ENCODE data around the gene ATP2B1. TPM values are rescaled to one million over a fixed set of nuclear protein-coding genes. Genes with fewer than 3 reads are reported as not detected.
A peak's percentile ranks its signal among the peaks of the same experiment; 100 is the strongest.

ATP2B1 gene
- polyA plus RNA-seq, 3 donors from 2014 or later: 15.6 to 29.5 (median 17.8) TPM

GRCh38 chr12:89733579-89734201 is 25.1 kb upstream of the ATP2B1 start:
- Mint-ChIP-seq H3K27me3 (ENCODE audit: low read depth in 3 of 3) (peaks cover 0 to 16% (median 6%) of the 10 kb centered on the region in 3 donors), H3K27ac (peak overlapping the region in 3 of 6 donors; percentile 19 to 42 (median 29)), H3K36me3 (peaks cover 0 to 11% (median 4%) of the 10 kb centered on the region in 3 donors), H3K4me3 (peak overlapping the region in 1 of 5 donors; percentile 52), H3K9me3 (peaks cover 0 to 3% (median 2%) of the 10 kb centered on the region in 6 donors), H3K4me1 (peaks cover 20 to 29% of the 10 kb centered on the region in 2 donors)
- peak; percentile 39 to 46 (median 45) for DNase-seq

DNA sequence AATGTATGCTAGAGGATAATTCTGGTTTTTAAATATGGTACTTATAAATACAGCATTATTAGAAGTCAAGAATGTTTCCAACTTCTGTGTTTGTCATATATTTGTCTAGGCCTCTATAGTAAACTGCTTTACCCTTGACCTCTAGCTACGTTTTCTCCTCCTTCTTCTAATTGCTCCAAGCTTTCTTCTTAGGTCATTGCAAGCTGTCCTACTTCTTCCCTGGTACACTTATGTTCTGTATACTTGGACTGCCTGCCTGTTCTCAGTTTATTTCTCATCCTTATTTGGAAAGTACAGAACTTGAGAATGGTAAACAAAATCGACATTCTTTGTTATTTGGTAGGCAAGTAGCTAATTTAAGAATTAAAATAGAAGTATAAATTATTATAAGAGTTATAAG is 23.9 kb upstream of the ATP2B1 start:
- Mint-ChIP-seq H3K4me1 (peaks cover 20 to 27% of the 10 kb centered on the region in 2 donors), H3K27me3 (ENCODE audit: low read depth in 3 of 3) (peaks cover 0 to 16% (median 8%) of the 10 kb centered on the region in 3 donors), H3K9me3 (no peaks in the 10 kb centered on the region), H3K36me3 (peaks cover 0 to 4% (median 2%) of the 10 kb centered on the region in 3 donors), H3K4me3 (no peak overlapping the region), H3K27ac (no peak overlapping the region)
- no peak for DNase-seq

DNA sequence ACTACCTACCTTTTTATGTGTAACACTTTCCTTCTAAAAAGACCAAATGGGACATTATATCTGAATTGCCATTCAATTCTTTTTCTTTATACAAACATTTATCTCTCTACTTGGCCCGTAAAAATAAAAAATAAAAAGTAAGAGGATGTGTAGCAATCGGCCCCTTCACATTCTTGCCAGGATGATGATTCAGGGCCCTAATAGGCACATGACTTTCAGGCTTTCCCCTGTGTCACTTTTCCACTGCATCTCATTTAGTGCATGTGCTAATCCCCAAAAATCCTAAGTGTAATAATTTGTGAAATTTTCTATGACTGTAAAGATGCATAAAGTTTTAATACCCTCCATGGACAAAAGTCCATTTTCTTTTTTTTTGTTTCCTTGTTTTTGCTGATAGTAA is 23.0 kb upstream of the ATP2B1 start:
- Mint-ChIP-seq H3K4me1 (peaks cover 13 to 19% of the 10 kb centered on the region in 2 donors), H3K36me3 (peaks cover 0 to 4% (median 0%) of the 10 kb centered on the region in 3 donors), H3K9me3 (no peaks in the 10 kb centered on the region), H3K27ac (no peak overlapping the region), H3K4me3 (no peak overlapping the region), H3K27me3 (ENCODE audit: low read depth in 3 of 3) (peaks cover 0 to 16% (median 8%) of the 10 kb centered on the region in 3 donors)
- DNase-seq: no peak

DNA sequence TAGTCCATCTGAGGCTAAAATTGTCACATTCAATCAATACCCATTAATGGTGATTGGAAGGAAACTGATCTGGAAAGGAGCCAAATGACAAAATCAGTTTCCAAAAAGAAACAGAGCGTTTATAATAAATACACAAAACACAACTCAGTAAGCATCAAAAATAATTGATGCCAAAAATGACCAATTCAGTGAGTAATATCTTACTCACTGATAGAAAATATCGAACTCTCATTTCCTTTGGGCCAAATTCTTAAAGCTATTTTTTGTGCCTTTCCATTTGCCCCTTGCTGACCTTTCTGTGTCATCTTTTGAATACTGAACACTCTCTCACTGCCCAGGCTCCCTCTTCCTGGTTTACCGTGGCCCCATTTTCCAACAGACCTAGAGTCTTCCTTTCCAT is 22.5 kb upstream of the ATP2B1 start:
- Mint-ChIP-seq H3K4me1 (peaks cover 10 to 15% of the 10 kb centered on the region in 2 donors), H3K9me3 (no peaks in the 10 kb centered on the region), H3K4me3 (no peak overlapping the region), H3K27ac (peak overlapping the region in 1 of 6 donors; percentile 17), H3K27me3 (ENCODE audit: low read depth in 3 of 3) (peaks cover 0 to 16% (median 7%) of the 10 kb centered on the region in 3 donors), H3K36me3 (peaks cover 0 to 4% (median 0%) of the 10 kb centered on the region in 3 donors)
- DNase-seq: no peak

GRCh38 chr12:89729946-89730459 is 21.4 kb upstream of the ATP2B1 start:
- H3K27me3 Mint-ChIP-seq (ENCODE audit: low read depth in 3 of 3): peaks cover 0 to 17% (median 1%) of the 10 kb centered on the region in 3 donors
- no peaks in the 10 kb centered on the region for H3K9me3 Mint-ChIP-seq
- no peak overlapping the region for H3K4me3 Mint-ChIP-seq
- H3K27ac Mint-ChIP-seq: peak overlapping the region in 1 of 6 donors; percentile 47
- peaks cover 9 to 13% of the 10 kb centered on the region in 2 donors for H3K4me1 Mint-ChIP-seq
- DNase-seq: no peak
- peaks cover 0 to 4% (median 0%) of the 10 kb centered on the region in 3 donors for H3K36me3 Mint-ChIP-seq

DNA sequence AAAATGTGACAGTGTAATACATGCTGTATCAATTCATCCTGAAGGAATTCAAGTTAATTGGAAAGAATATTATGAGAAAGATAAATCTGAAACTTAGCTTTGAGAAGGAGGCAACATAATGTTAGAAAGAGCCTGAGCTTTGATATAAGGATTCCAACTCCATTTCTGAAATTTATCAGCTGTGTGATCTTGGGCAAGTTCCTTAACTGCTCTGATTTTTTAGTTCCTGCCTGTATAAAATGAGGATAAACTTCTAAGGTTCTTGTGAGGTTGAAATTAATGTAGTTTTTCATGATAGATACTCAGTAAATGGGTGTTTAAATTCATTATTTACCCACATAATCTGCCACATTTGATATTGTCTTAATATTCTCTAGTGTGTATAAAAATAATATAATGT is 14.6 kb upstream of the ATP2B1 start:
- H3K9me3 Mint-ChIP-seq: no peaks in the 10 kb centered on the region
- no peak for DNase-seq
- no peak overlapping the region for H3K27ac Mint-ChIP-seq
- no peak overlapping the region for H3K4me3 Mint-ChIP-seq
- peaks cover 0 to 4% (median 0%) of the 10 kb centered on the region in 3 donors for H3K36me3 Mint-ChIP-seq
- H3K27me3 Mint-ChIP-seq (ENCODE audit: low read depth in 3 of 3): peaks cover 2 to 9% (median 2%) of the 10 kb centered on the region in 3 donors
- H3K4me1 Mint-ChIP-seq: no peaks in the 10 kb centered on the region

DNA sequence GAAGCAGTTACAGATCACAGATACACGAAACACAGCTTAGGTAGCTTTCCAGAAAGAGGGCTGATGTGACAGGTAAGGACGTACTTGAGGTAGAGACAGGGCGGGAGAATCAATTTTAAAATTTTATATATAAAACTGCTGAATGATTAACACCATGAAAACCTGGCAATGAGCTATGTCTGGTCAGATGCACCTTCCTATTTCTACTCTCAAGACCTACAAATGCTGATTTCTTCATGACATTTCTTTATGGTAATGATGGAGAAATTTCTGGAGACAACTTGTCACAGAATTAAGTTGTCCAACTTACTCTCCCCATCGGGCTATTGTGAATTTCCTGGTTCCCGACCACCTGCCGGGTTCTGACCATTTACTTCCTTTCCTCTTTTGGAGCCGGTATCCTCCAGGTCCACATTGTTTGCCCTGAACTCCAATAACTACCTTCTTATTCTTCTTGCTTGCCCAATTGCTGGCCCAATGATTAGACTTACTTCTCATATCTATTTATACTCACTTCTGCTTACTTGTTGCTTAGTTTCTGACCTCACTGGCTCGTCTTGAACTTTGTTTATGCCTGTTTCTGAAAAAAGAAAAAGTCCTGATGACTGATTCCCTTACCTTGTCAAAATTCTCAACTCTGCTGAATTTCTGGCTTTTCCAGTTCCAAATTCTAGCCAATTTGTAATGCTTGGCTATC is 12.8 kb upstream of the ATP2B1 start:
- Mint-ChIP-seq H3K27ac (no peak overlapping the region), H3K4me3 (no peak overlapping the region), H3K4me1 (no peaks in the 10 kb centered on the region), H3K27me3 (ENCODE audit: low read depth in 3 of 3) (peaks cover 2 to 11% (median 2%) of the 10 kb centered on the region in 3 donors), H3K9me3 (no peaks in the 10 kb centered on the region), H3K36me3 (peaks cover 0 to 4% (median 0%) of the 10 kb centered on the region in 3 donors)
- no peak for DNase-seq

DNA sequence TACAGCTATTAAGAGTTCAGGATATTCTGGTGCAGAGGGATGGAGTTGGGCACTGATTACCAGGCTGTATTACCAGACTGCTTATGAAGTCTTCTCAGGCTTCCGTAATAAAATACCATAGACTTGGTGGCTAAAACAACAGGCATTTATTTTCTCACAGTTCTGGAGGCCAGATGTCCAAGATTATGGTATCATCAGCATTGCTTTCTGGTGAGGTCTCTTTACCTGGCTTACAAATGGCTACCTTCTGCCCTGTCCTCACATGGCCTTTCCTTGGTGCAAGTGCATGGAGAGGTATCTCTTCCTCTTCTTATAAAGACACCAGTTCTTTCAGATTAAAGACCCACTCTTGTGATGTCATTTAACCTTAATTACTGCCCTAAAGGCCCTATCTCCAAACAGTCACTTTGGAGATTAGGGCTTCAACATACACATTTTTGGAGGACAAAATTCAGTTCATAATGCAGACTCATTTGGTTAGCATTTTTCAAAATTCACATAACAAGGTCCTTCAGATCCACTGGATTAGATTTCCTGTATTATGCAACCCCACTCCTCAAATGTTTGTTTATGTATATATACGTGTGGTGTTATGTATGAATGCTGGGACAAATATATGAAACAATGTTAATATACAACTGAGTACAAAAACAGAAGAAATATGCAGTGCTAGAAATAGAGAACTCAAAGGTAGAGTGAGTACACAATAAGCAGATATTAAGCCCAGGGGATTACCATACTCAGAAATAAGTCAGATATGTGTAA is 9.3 kb upstream of the ATP2B1 start:
- Mint-ChIP-seq H3K27ac (no peak overlapping the region), H3K36me3 (peaks cover 0 to 8% (median 7%) of the 10 kb centered on the region in 3 donors), H3K4me3 (no peak overlapping the region), H3K27me3 (ENCODE audit: low read depth in 3 of 3) (peaks cover 5% of the 10 kb centered on the region in 3 donors), H3K4me1 (no peaks in the 10 kb centered on the region), H3K9me3 (no peaks in the 10 kb centered on the region)
- no peak for DNase-seq

DNA sequence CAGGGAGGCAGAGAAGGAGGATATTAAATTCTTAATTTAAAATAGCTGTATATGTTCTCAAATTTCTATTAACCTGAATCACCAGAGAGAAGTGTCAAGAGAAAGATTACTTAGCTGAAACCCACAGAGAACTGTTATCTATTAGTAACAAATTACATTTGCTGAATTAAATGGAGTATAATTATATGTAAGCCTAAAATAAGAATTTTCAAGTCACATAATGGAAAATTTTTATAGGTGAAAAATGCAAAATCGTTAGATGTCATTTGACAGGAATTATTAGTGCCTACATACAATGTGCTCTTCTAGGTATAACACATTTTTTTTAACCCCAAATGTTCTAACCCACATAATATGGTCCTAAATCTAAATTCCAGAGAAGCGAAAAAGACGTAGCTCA is 4.1 kb upstream of the ATP2B1 start:
- Mint-ChIP-seq H3K27ac (no peak overlapping the region), H3K4me3 (no peak overlapping the region), H3K9me3 (no peaks in the 10 kb centered on the region), H3K27me3 (ENCODE audit: low read depth in 3 of 3) (peaks cover 14 to 19% (median 18%) of the 10 kb centered on the region in 3 donors), H3K4me1 (peaks cover 10 to 15% of the 10 kb centered on the region in 2 donors), H3K36me3 (peaks cover 0 to 7% (median 4%) of the 10 kb centered on the region in 3 donors)
- DNase-seq: no peak

DNA sequence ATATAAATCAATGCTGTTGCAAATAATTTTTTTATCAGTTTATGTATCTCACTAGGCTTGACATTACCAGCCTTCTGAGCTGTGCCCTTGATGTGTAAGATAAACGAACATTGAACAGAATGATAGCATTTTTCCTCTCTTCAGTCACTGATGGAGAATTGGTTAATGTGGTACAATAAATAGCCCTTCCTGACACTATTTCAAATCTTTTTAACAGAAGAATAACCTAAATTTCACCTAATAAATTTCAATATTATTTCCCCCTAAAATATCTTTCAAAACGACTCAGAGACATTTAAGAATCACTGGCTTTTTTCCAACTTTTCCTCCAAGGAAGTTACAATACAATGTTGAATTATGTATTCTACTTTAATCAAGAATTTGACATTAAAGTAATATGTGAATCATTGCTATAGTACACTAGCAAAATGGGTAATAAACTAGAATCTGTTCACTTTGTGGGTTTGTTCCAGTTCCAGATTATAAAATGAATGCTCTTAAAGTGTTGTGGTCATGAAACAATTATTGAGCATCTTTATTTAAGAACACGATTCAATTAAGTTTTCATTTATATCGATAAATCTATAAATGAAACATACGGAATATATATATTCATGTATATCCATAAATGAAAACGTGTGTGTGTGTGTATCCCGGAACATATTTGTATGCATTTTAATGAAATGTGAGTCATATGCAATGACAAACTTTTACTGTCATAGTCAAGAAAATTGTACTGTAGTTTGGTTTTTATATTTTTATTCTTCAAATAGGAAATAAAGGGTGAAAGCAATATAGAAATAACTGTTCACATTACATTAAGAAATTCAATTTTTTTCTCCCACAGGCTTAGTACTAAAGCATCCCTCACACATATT is 2.5 kb upstream of the ATP2B1 start:
- Mint-ChIP-seq H3K27ac (peak overlapping the region in 5 of 6 donors; percentile 77 to 98 (median 97)), H3K9me3 (no peaks in the 10 kb centered on the region), H3K27me3 (ENCODE audit: low read depth in 3 of 3) (peaks cover 19 to 20% (median 19%) of the 10 kb centered on the region in 3 donors)

DNA sequence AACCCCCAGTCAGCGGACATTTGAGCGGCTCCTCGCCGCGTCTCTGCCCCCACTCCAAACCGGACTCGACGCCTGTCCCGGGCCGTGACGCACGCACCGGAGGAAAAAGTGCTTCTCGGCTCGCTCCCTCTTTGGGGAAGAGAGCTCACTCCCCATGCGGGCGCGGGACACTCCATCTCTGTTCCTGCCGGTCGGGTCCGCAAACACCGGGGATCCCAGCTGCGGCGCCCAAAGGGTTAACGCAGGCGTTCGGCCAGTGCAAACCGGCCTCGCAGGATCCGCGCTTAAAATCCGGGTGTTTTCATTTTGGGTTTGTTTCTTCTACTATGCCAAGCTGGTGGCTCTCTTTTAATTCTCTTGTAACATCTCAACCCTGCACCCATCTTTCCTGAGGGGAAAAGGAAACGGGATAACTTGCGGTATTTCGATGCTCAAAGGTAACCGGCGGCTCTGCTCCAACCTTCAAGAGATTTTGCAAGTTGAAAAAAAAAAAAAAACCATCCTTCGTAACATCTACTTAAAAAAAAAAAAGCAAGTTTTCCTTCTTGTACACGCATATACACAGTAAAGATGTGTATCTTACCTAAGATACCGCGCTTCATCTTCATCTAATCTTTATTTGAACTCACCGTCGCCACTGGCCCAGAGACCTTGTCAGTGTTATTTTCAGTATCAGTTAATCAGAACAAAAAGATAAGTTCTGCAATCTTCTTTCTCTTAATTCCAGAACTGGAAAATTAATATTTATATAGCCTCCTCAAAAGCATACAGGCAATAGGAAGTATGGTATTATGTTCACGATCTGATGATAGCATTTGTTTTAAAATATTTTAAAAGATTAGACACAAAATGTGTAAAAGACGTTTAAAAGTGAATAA is 1.6 kb upstream of the ATP2B1 start:
- peaks cover 34 to 40% of the 10 kb centered on the region in 2 donors for H3K4me1 Mint-ChIP-seq
- H3K9me3 Mint-ChIP-seq: no peaks in the 10 kb centered on the region
- peak overlapping the region; percentile 93 to 97 (median 96) for H3K4me3 Mint-ChIP-seq
- H3K27ac Mint-ChIP-seq: peak overlapping the region; percentile 95 to 98 (median 98)
- peaks cover 17 to 19% (median 19%) of the 10 kb centered on the region in 3 donors for H3K27me3 Mint-ChIP-seq (ENCODE audit: low read depth in 3 of 3)
- peaks cover 0 to 4% (median 2%) of the 10 kb centered on the region in 3 donors for H3K36me3 Mint-ChIP-seq
- DNase-seq: no peak

More for the DNA sequence above, 2.5 kb upstream of the ATP2B1 start:
- peak overlapping the region; percentile 93 to 97 (median 96) for H3K4me3 Mint-ChIP-seq
- DNase-seq: no peak
- H3K4me1 Mint-ChIP-seq: peaks cover 25 to 31% of the 10 kb centered on the region in 2 donors
- H3K36me3 Mint-ChIP-seq: peaks cover 0 to 7% (median 4%) of the 10 kb centered on the region in 3 donors
